ENCODE measurements around the gene SRRM1. TPM values are rescaled to one million over a fixed set of nuclear protein-coding genes. Genes with fewer than 3 reads are reported as not detected.

The SRRM1 gene
- total and polyA plus RNA-seq, 2 donors (not counting 3 experiments of a cell fraction or from before 2014, with no cell fraction given): 39.7 to 163 TPM

DNA sequence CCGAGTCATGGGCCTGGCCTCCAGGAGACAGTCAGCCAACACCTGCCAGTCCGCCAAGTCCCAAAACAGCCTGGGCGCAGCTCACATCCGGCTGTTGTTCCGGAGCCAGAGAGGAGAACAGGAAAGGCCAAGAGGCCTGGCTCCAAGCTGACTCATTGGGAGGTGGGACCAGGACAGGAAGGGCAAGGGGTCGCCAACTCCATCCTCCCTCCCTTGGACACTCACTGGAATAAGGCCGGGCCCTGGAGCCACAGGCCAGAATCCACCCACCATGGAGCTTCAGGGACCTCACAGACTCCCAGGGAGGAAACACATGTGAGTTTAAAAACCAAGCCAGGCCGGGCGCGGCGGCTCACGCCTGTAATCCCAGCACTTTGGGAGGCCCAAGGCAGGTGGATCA is 77.0 kb downstream of the SRRM1 start:
- FAIRE-seq (peak; percentile 100), DNase-seq (ENCODE audit: low read depth, low spot score) (peak; percentile 96)
- no peak overlapping the region for H3K4me3 ChIP-seq (replicated peaks in 1 of 3; ENCODE audit: insufficient read depth in 1 of 3, low read depth in 1 of 3, low read length in 3 of 3)
- H3K27ac ChIP-seq (ENCODE audit: insufficient read depth, low read depth, low read length): peak overlapping the region; percentile 85
- intact Hi-C loops (cut with micrococcal nuclease): loop anchor here (1.0 to 5.0 kb wide), 5 partner anchors 15 to 763 kb away; partner anchors contain the start of genes CLIC4 and PNRC2
- no peaks in the 10 kb centered on the region for H3K9me3 ChIP-seq (replicated peaks; ENCODE audit: control insufficient read depth, insufficient read depth, low read length)
- peak overlapping the region; percentile 37 for H3K9ac ChIP-seq (replicated peaks; ENCODE audit: extremely low read depth, insufficient read depth, low read length)
- H3K9me1 ChIP-seq (replicated peaks; ENCODE audit: control insufficient read depth, extremely low read depth, insufficient read depth, low read length): no peaks in the 10 kb centered on the region
- no peaks in the 10 kb centered on the region for H3K79me2 ChIP-seq (ENCODE audit: control insufficient read depth, insufficient read depth, low read length)
- H4K20me1 ChIP-seq (replicated peaks; ENCODE audit: control insufficient read depth, extremely low read depth, insufficient read depth, low read length): no peaks in the 10 kb centered on the region
- POLR2A ChIA-PET: interaction anchor here (0.6 to 1.5 kb wide), 5 partner anchors 15 to 34 kb away, joined by 3 to 10 read pairs (median 4); partner anchors contain the start of gene CLIC4
- CTCF ChIA-PET: interaction anchor here (1.1 to 2.4 kb wide), 7 partner anchors 10 to 115 kb away, joined by 3 to 20 read pairs (median 5); partner anchors contain the start of gene CLIC4
- dilution Hi-C loops (cut with MboI; ENCODE audit: extremely low pct_ligation_motif_present, low sequenced_read_pairs): no loop called here
- no TSS peak for BruUV-seq (replicated peaks)
- TF ChIP-seq POLR2A (IDR thresholded peaks at IDR 0.05; ENCODE audit: low read depth, low read length): peak; percentile 65
- TF ChIP-seq POLR2AphosphoS5 (IDR thresholded peaks at IDR 0.05; ENCODE audit: insufficient read depth, low read depth, low read length): peak; percentile 99
- TF ChIP-seq, protein P1, sequence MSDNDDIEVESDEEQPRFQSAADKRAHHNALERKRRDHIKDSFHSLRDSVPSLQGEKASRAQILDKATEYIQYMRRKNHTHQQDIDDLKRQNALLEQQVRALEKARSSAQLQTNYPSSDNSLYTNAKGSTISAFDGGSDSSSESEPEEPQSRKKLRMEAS (IDR thresholded peaks at IDR 0.05; ENCODE audit: insufficient read depth, insufficient read length): no peak
- peak; percentile 98 for TF ChIP-seq FOS (IDR thresholded peaks at IDR 0.05; ENCODE audit: borderline replicate concordance, insufficient read depth, low read length)
- TF ChIP-seq GATA2 (IDR thresholded peaks at IDR 0.05; ENCODE audit: insufficient read depth, insufficient read length, low read depth, low read length): peak; percentile 39
- no peak for TF ChIP-seq MYC (IDR thresholded peaks at IDR 0.05; ENCODE audit: low read depth, low read length)
- peak; percentile 89 for TF ChIP-seq JUN (IDR thresholded peaks at IDR 0.05; ENCODE audit: borderline replicate concordance, insufficient read depth, insufficient read length, low read depth)
- no peak for TF ChIP-seq EZH2 (IDR thresholded peaks at IDR 0.05; ENCODE audit: borderline replicate concordance, low read depth, low read length, severe bottlenecking)
- TF ChIP-seq, protein P2, sequence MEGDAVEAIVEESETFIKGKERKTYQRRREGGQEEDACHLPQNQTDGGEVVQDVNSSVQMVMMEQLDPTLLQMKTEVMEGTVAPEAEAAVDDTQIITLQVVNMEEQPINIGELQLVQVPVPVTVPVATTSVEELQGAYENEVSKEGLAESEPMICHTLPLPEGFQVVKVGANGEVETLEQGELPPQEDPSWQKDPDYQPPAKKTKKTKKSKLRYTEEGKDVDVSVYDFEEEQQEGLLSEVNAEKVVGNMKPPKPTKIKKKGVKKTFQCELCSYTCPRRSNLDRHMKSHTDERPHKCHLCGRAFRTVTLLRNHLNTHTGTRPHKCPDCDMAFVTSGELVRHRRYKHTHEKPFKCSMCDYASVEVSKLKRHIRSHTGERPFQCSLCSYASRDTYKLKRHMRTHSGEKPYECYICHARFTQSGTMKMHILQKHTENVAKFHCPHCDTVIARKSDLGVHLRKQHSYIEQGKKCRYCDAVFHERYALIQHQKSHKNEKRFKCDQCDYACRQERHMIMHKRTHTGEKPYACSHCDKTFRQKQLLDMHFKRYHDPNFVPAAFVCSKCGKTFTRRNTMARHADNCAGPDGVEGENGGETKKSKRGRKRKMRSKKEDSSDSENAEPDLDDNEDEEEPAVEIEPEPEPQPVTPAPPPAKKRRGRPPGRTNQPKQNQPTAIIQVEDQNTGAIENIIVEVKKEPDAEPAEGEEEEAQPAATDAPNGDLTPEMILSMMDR (IDR thresholded peaks at IDR 0.05; ENCODE audit: extremely low read depth in 1 of 2, insufficient read depth in 1 of 2, low read depth in 1 of 2, low read length in 2 of 2): no peak
- no peaks in the 10 kb centered on the region for H3K27me3 ChIP-seq (ENCODE audit: control insufficient read depth in 2 of 2, insufficient read depth in 2 of 2, low read length in 2 of 2)
- H3K36me3 ChIP-seq (ENCODE audit: control insufficient read depth in 2 of 2, extremely low read depth in 1 of 2, insufficient read depth in 2 of 2, low read length in 2 of 2): no peaks in the 10 kb centered on the region
- no peak overlapping the region for H2AFZ ChIP-seq (ENCODE audit: low read depth, low read length)
- no peak overlapping the region for H3K4me2 ChIP-seq (ENCODE audit: insufficient read depth, low read length)
- peaks cover 27% of the 10 kb centered on the region for H3K4me1 ChIP-seq (ENCODE audit: control insufficient read depth, extremely low read depth, insufficient read depth, low read length)

All from endothelial cell of umbilical vein (primary cell).